DMS79 (cell line): ENCODE data around the gene HSBP1.
A peak's percentile ranks its signal among the peaks of the same experiment; 100 is the strongest.

Source experiments
- DNase-seq: peaks from one replicate; lab custom pipeline; 2025; lab: John Stamatoyannopoulos, UW

Gene HSBP1

GRCh38 chr16:83803811-83804210, 4.0 kb upstream of the HSBP1 start:
- DNase-seq, result no peak

- DNase-seq, result no peak
Observed at GRCh38 chr16:83804366-83804765, 3.4 kb upstream of the HSBP1 start.

- DNase-seq, result no peak
Observed at GRCh38 chr16:83806036-83806435, 1.7 kb upstream of the HSBP1 start.

- no peak for DNase-seq
Observed at GRCh38 chr16:83806731-83807130, 1.0 kb upstream of the HSBP1 start.

GRCh38 chr16:83807327-83807709, 460 bp upstream of the HSBP1 start:
- no peak for DNase-seq

GRCh38 chr16:83808573-83809014, 816 bp downstream of the HSBP1 start:
- DNase-seq, result no peak

GRCh38 chr16:83809092-83809491, 1.3 kb downstream of the HSBP1 start:
- DNase-seq, result no peak

GRCh38 chr16:83810901-83811300, 3.1 kb downstream of the HSBP1 start:
- no peak for DNase-seq

GRCh38 chr16:83813823-83814658, 6.3 kb downstream of the HSBP1 start:
- DNase-seq, result peak; percentile 47

GRCh38 chr16:83814659-83814985, 6.8 kb downstream of the HSBP1 start:
- no peak for DNase-seq

GRCh38 chr16:83817022-83817421, 9.2 kb downstream of the HSBP1 start:
- no peak for DNase-seq

GRCh38 chr16:83818276-83818675, 10.5 kb downstream of the HSBP1 start:
- DNase-seq, result no peak

- DNase-seq, result peak; percentile 88
Observed at GRCh38 chr16:83819361-83819760, 11.6 kb downstream of the HSBP1 start.

- no peak for DNase-seq
Observed at GRCh38 chr16:83826146-83826913, 18.6 kb downstream of the HSBP1 start.

GRCh38 chr16:83830091-83830768, 22.5 kb downstream of the HSBP1 start:
- DNase-seq, result no peak

- DNase-seq, result no peak
Observed at GRCh38 chr16:83830769-83831455, 23.1 kb downstream of the HSBP1 start.

GRCh38 chr16:83831456-83831987, 23.7 kb downstream of the HSBP1 start:
- DNase-seq, result no peak

GRCh38 chr16:83833921-83834320, 26.1 kb downstream of the HSBP1 start:
- no peak for DNase-seq

- DNase-seq, result no peak
Observed at GRCh38 chr16:83835586-83836566, 28.1 kb downstream of the HSBP1 start.

- DNase-seq, result no peak
Observed at GRCh38 chr16:83837566-83837965, 29.8 kb downstream of the HSBP1 start.

- no peak for DNase-seq
Observed at GRCh38 chr16:83838151-83838550, 30.4 kb downstream of the HSBP1 start.
